Neural crest cell (in vitro differentiated cells): ENCODE results near the gene TMEM37. TPM values are rescaled to one million over a fixed set of nuclear protein-coding genes. Genes with fewer than 3 reads are reported as not detected.
"Not testable (repeated sequence)": the region's sequence is repeated elsewhere in the genome, so short reads cannot be mapped to it uniquely, and the experiment has no call there.

Experiments used
- DNase-seq: peaks from one replicate; pipeline ENCODE4 v3.0.0; 2021; ENCODE audit warnings: low read depth, mixed read lengths, low spot score
- H3K27ac Mint-ChIP-seq: one replicate; pipeline ENCODE4 v1.8.0; 2021; ENCODE audit warnings: mild to moderate bottlenecking, mixed read lengths; ENCODE audit not compliant: unreplicated experiment
- H3K27me3 Mint-ChIP-seq: 2 replicates; pipeline ENCODE4 v1.8.0; 2021; ENCODE audit warnings: low read depth, mild to moderate bottlenecking, mixed read lengths
- H3K36me3 Mint-ChIP-seq: 2 replicates; pipeline ENCODE4 v1.8.0; 2021; ENCODE audit warnings: low read depth, mild to moderate bottlenecking, mixed read lengths
- H3K4me1 Mint-ChIP-seq: 2 replicates; pipeline ENCODE4 v1.8.0; 2021; ENCODE audit warnings: mixed read lengths
- H3K4me3 Mint-ChIP-seq: one replicate; pipeline ENCODE4 v1.8.0; 2021; ENCODE audit warnings: mild to moderate bottlenecking, mixed read lengths
- H3K9me3 Mint-ChIP-seq: 2 replicates; pipeline ENCODE4 v1.8.0; 2021; ENCODE audit warnings: mixed read lengths
- total RNA-seq: library from RNA; stranded (reverse); gene quantifications from 2 replicates; pipeline ENCODE4 v1.2.1, GENCODE V29; 2021
- TF ChIP-seq, protein P1 (sequence below): fragments of 200-600 bp; sonication (generic); conservative IDR thresholded peaks from 2 replicates; pipeline ENCODE4 v1.5.0; 2021; ENCODE audit warnings: antibody characterized with exemption, mild to moderate bottlenecking

TMEM37 gene
- total RNA-seq, 1 donor from 2014 or later: 5.3 TPM

DNA sequence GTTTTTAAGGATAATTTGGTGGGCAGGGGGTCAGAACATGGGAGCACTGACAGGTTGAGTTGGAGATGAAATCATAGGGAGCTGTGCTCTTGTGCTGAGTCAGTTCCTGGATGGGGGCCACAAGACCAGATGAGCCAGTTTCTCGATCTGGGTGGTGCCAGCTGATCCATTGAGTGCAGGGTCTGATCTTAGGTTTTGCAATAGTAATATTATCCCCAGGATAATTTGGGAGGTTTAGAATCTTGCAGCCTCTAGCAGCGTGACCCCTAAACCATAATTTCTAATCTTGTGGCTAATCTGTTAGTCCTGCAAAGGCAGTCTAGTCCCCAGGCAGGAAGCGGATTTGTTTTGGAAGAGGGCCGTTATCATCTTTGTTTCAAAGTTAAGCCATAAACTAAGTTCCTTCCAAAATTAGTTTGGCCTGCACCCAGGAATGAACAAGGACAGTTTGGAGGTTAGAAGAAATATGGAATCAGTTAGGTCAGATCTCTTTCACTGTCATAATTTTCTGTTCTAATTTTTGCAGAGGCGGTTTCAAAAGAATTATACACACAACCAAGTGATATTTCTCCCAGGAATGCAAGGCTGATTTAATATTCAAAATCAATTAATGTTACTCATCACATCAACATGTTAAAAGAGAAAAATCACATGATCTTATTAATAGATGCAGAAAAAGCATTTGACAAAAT, 41.9 kb upstream of the TMEM37 start:
- H3K27me3 Mint-ChIP-seq: no peaks in the 10 kb centered on the region
- H3K4me3 Mint-ChIP-seq: no peak overlapping the region
- H3K4me1 Mint-ChIP-seq: peaks cover 20% of the 10 kb centered on the region
- H3K36me3 Mint-ChIP-seq: no peaks in the 10 kb centered on the region
- no peak for DNase-seq
- no peak overlapping the region for H3K27ac Mint-ChIP-seq
- no peaks in the 10 kb centered on the region for H3K9me3 Mint-ChIP-seq
- TF ChIP-seq, protein P1, sequence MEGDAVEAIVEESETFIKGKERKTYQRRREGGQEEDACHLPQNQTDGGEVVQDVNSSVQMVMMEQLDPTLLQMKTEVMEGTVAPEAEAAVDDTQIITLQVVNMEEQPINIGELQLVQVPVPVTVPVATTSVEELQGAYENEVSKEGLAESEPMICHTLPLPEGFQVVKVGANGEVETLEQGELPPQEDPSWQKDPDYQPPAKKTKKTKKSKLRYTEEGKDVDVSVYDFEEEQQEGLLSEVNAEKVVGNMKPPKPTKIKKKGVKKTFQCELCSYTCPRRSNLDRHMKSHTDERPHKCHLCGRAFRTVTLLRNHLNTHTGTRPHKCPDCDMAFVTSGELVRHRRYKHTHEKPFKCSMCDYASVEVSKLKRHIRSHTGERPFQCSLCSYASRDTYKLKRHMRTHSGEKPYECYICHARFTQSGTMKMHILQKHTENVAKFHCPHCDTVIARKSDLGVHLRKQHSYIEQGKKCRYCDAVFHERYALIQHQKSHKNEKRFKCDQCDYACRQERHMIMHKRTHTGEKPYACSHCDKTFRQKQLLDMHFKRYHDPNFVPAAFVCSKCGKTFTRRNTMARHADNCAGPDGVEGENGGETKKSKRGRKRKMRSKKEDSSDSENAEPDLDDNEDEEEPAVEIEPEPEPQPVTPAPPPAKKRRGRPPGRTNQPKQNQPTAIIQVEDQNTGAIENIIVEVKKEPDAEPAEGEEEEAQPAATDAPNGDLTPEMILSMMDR: no peak

DNA sequence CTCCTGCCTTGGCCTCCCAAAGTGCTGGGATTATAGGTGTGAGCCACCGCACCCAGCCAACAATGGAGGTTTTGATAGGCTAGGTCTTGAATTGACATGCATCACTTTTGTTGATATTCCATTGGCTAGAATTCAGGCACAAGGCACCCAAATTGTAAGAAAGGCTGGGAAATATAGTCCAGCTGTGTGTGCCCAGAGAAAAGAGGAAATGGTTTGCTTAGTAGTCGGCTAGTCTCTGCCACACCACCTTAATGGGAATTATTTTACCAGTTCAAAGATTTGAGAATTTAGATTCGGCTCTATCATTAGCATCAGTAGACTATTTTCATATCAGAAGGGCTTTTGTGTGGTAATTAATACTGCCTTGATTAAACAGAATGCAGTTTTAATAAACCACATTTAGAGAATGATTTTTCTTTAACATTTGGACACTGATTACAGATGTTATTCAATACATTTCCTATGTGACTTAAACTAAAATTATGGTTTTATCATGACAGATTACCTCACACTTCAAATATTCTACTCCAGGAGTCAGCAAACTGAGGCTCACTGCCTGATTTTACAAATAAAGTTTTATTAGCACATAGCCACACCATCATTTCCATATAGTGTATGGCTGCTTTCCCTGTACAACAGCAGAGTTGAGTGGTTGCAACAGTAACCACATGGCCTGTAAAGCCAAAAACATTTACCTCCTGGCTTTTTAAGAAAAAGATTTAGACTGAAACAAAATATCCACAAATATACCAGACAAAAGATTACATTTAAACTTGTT, 37.5 kb upstream of the TMEM37 start:
- peaks cover 12% of the 10 kb centered on the region for H3K4me1 Mint-ChIP-seq
- no peak for DNase-seq
- no peak overlapping the region for H3K27ac Mint-ChIP-seq
- H3K27me3 Mint-ChIP-seq: no peaks in the 10 kb centered on the region
- no peaks in the 10 kb centered on the region for H3K9me3 Mint-ChIP-seq
- TF ChIP-seq, protein P1: no peak
- no peaks in the 10 kb centered on the region for H3K36me3 Mint-ChIP-seq
- H3K4me3 Mint-ChIP-seq: no peak overlapping the region

- Mint-ChIP-seq H3K27me3 (no peaks in the 10 kb centered on the region), H3K27ac (no peak overlapping the region), H3K36me3 (no peaks in the 10 kb centered on the region), H3K9me3 (no peaks in the 10 kb centered on the region), H3K4me3 (no peak overlapping the region), H3K4me1 (peaks cover 5% of the 10 kb centered on the region)
- TF ChIP-seq, protein P1: no peak
- no peak for DNase-seq
These were observed 34.5 kb upstream of the TMEM37 start for GRCh38 chr2:119397196-119397595.

- H3K4me3 Mint-ChIP-seq: no peak overlapping the region
- no peak overlapping the region for H3K27ac Mint-ChIP-seq
- no peak for DNase-seq
- H3K9me3 Mint-ChIP-seq: no peaks in the 10 kb centered on the region
- no peaks in the 10 kb centered on the region for H3K36me3 Mint-ChIP-seq
- no peaks in the 10 kb centered on the region for H3K4me1 Mint-ChIP-seq
- TF ChIP-seq, protein P1: no peak
- H3K27me3 Mint-ChIP-seq: no peaks in the 10 kb centered on the region
These were observed 29.5 kb upstream of the TMEM37 start for GRCh38 chr2:119402106-119402505.

- Mint-ChIP-seq H3K9me3 (peaks cover 3% of the 10 kb centered on the region), H3K4me1 (peaks cover 5% of the 10 kb centered on the region), H3K36me3 (no peaks in the 10 kb centered on the region), H3K4me3 (no peak overlapping the region), H3K27ac (peak overlapping the region; percentile 78), H3K27me3 (no peaks in the 10 kb centered on the region)
- TF ChIP-seq, protein P1: no peak
- DNase-seq: no peak
These were observed 28.8 kb upstream of the TMEM37 start for GRCh38 chr2:119402645-119403560.

- DNase-seq, H3K27me3 Mint-ChIP-seq, H3K36me3 Mint-ChIP-seq, H3K4me3 Mint-ChIP-seq, H3K9me3 Mint-ChIP-seq, H3K4me1 Mint-ChIP-seq: not testable (repeated sequence)
- H3K27ac Mint-ChIP-seq: peak overlapping the region; percentile 57
These were observed 28.0 kb upstream of the TMEM37 start for GRCh38 chr2:119403618-119404017.
